ENCODE data around the gene APEH. TPM values are rescaled to one million over a fixed set of nuclear protein-coding genes. Genes with fewer than 3 reads are reported as not detected.

Gene APEH
- total and polyA plus RNA-seq, 2 of the 13 experiments (the other 11 are each of a cell fraction or from before 2014, with no cell fraction given) = 116 to 130 TPM

DNA sequence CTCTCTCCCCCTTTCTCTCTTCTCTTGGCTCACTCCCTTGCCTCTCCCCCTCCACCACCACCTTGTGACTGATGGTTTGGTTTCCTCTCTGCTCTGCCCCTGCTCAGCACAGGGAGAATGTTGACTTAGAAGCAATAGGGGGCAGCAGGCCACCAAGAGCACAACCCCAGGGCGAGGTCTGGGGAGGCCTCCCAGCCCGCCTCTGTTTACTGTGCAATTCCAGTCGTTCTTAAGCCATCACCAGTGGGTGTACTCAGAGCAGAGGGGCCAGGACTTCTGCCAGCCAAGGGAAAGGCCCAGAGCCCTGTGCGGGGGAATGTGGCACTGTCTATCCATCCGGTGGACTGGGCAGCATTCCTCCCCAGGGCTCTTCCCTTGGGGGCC lies 5.7 kb upstream of the APEH start (continued):
- TF ChIP-seq, protein P1, sequence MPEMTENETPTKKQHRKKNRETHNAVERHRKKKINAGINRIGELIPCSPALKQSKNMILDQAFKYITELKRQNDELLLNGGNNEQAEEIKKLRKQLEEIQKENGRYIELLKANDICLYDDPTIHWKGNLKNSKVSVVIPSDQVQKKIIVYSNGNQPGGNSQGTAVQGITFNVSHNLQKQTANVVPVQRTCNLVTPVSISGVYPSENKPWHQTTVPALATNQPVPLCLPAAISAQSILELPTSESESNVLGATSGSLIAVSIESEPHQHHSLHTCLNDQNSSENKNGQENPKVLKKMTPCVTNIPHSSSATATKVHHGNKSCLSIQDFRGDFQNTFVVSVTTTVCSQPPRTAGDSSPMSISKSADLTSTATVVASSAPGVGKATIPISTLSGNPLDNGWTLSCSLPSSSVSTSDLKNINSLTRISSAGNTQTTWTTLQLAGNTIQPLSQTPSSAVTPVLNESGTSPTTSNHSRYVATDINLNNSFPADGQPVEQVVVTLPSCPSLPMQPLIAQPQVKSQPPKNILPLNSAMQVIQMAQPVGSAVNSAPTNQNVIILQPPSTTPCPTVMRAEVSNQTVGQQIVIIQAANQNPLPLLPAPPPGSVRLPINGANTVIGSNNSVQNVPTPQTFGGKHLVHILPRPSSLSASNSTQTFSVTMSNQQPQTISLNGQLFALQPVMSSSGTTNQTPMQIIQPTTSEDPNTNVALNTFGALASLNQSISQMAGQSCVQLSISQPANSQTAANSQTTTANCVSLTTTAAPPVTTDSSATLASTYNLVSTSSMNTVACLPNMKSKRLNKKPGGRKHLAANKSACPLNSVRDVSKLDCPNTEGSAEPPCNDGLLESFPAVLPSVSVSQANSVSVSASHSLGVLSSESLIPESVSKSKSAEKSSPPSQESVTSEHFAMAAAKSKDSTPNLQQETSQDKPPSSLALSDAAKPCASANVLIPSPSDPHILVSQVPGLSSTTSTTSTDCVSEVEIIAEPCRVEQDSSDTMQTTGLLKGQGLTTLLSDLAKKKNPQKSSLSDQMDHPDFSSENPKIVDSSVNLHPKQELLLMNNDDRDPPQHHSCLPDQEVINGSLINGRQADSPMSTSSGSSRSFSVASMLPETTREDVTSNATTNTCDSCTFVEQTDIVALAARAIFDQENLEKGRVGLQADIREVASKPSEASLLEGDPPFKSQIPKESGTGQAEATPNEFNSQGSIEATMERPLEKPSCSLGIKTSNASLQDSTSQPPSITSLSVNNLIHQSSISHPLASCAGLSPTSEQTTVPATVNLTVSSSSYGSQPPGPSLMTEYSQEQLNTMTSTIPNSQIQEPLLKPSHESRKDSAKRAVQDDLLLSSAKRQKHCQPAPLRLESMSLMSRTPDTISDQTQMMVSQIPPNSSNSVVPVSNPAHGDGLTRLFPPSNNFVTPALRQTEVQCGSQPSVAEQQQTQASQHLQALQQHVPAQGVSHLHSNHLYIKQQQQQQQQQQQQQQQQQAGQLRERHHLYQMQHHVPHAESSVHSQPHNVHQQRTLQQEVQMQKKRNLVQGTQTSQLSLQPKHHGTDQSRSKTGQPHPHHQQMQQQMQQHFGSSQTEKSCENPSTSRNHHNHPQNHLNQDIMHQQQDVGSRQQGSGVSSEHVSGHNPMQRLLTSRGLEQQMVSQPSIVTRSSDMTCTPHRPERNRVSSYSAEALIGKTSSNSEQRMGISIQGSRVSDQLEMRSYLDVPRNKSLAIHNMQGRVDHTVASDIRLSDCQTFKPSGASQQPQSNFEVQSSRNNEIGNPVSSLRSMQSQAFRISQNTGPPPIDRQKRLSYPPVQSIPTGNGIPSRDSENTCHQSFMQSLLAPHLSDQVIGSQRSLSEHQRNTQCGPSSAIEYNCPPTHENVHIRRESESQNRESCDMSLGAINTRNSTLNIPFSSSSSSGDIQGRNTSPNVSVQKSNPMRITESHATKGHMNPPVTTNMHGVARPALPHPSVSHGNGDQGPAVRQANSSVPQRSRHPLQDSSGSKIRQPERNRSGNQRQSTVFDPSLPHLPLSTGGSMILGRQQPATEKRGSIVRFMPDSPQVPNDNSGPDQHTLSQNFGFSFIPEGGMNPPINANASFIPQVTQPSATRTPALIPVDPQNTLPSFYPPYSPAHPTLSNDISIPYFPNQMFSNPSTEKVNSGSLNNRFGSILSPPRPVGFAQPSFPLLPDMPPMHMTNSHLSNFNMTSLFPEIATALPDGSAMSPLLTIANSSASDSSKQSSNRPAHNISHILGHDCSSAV (CRISPR knock-in tag; IDR thresholded peaks at IDR 0.05; ENCODE audit: borderline replicate concordance) = no peak
- no peak for TF ChIP-seq ZNF367 (CRISPR knock-in tag; IDR thresholded peaks at IDR 0.05; ENCODE audit: borderline replicate concordance)
- TF ChIP-seq, protein P2, sequence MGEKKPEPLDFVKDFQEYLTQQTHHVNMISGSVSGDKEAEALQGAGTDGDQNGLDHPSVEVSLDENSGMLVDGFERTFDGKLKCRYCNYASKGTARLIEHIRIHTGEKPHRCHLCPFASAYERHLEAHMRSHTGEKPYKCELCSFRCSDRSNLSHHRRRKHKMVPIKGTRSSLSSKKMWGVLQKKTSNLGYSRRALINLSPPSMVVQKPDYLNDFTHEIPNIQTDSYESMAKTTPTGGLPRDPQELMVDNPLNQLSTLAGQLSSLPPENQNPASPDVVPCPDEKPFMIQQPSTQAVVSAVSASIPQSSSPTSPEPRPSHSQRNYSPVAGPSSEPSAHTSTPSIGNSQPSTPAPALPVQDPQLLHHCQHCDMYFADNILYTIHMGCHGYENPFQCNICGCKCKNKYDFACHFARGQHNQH (CRISPR knock-in tag; IDR thresholded peaks at IDR 0.05) = peak; percentile 78; the same call in 1 of the 2 replicates
- peak; percentile 83 for TF ChIP-seq MED1 (CRISPR knock-in tag; IDR thresholded peaks at IDR 0.05)
- TF ChIP-seq NR2F2 (IDR thresholded peaks at IDR 0.05; ENCODE audit: borderline replicate concordance, low read depth) = no peak
- TF ChIP-seq NFRKB (IDR thresholded peaks at IDR 0.05) = no peak
- TF ChIP-seq SOX5 (CRISPR knock-in tag; IDR thresholded peaks at IDR 0.05; ENCODE audit: borderline replicate concordance) = peak; percentile 76
- peak; percentile 58; the same call in 1 of the 2 replicates for TF ChIP-seq ZNF205 (CRISPR knock-in tag; IDR thresholded peaks at IDR 0.05)
- TF ChIP-seq ZNF235 (CRISPR knock-in tag; IDR thresholded peaks at IDR 0.05; ENCODE audit: borderline replicate concordance) = no peak
- TF ChIP-seq PHF21A (CRISPR knock-in tag; IDR thresholded peaks at IDR 0.05) = peak; percentile 48; the same call in 1 of the 2 replicates
- TF ChIP-seq, protein P3, sequence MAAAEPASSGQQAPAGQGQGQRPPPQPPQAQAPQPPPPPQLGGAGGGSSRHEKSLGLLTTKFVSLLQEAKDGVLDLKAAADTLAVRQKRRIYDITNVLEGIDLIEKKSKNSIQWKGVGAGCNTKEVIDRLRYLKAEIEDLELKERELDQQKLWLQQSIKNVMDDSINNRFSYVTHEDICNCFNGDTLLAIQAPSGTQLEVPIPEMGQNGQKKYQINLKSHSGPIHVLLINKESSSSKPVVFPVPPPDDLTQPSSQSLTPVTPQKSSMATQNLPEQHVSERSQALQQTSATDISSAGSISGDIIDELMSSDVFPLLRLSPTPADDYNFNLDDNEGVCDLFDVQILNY (CRISPR knock-in tag; conservative IDR thresholded peaks at IDR 0.05) = no peak
- TF ChIP-seq FOXJ3 (CRISPR knock-in tag; IDR thresholded peaks at IDR 0.05; ENCODE audit: borderline replicate concordance) = peak; percentile 67; the same call in 1 of the 2 replicates
- no peak for TF ChIP-seq MLLT10 (CRISPR knock-in tag; IDR thresholded peaks at IDR 0.05)
- peak; percentile 70; the same call in 1 of the 2 replicates for TF ChIP-seq RCOR2 (CRISPR knock-in tag; IDR thresholded peaks at IDR 0.05)
- TF ChIP-seq, protein P4, sequence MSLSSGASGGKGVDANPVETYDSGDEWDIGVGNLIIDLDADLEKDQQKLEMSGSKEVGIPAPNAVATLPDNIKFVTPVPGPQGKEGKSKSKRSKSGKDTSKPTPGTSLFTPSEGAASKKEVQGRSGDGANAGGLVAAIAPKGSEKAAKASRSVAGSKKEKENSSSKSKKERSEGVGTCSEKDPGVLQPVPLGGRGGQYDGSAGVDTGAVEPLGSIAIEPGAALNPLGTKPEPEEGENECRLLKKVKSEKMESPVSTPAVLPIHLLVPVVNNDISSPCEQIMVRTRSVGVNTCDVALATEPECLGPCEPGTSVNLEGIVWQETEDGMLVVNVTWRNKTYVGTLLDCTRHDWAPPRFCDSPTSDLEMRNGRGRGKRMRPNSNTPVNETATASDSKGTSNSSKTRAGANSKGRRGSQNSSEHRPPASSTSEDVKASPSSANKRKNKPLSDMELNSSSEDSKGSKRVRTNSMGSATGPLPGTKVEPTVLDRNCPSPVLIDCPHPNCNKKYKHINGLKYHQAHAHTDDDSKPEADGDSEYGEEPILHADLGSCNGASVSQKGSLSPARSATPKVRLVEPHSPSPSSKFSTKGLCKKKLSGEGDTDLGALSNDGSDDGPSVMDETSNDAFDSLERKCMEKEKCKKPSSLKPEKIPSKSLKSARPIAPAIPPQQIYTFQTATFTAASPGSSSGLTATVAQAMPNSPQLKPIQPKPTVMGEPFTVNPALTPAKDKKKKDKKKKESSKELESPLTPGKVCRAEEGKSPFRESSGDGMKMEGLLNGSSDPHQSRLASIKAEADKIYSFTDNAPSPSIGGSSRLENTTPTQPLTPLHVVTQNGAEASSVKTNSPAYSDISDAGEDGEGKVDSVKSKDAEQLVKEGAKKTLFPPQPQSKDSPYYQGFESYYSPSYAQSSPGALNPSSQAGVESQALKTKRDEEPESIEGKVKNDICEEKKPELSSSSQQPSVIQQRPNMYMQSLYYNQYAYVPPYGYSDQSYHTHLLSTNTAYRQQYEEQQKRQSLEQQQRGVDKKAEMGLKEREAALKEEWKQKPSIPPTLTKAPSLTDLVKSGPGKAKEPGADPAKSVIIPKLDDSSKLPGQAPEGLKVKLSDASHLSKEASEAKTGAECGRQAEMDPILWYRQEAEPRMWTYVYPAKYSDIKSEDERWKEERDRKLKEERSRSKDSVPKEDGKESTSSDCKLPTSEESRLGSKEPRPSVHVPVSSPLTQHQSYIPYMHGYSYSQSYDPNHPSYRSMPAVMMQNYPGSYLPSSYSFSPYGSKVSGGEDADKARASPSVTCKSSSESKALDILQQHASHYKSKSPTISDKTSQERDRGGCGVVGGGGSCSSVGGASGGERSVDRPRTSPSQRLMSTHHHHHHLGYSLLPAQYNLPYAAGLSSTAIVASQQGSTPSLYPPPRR (CRISPR knock-in tag; IDR thresholded peaks at IDR 0.05; ENCODE audit: borderline replicate concordance) = peak; percentile 87; the same call in 1 of the 2 replicates
